SU-DHL-6 (cell line): Measurements from ENCODE around the gene WT1.

Source experiments
- EZH2phosphoT487 ChIP-seq: fragments of 200-600 bp; sonication (generic), shearing (Covaris generic); conservative IDR thresholded peaks from 2 replicates; pipeline ENCODE4 v1.6.1; 2018; ENCODE audit warnings: mild to moderate bottlenecking, antibody characterized with exemption, low read length, moderate library complexity, mixed read lengths
- TF ChIP-seq, protein P1 (sequence below): fragments of 200-600 bp; sonication (generic); IDR thresholded peaks from one replicate; pipeline ENCODE4 v1.5.1; 2017; ENCODE audit warnings: antibody characterized with exemption, mild to moderate bottlenecking, low read length, moderate library complexity; ENCODE audit not compliant: insufficient read depth, poor library complexity, severe bottlenecking

DNA sequence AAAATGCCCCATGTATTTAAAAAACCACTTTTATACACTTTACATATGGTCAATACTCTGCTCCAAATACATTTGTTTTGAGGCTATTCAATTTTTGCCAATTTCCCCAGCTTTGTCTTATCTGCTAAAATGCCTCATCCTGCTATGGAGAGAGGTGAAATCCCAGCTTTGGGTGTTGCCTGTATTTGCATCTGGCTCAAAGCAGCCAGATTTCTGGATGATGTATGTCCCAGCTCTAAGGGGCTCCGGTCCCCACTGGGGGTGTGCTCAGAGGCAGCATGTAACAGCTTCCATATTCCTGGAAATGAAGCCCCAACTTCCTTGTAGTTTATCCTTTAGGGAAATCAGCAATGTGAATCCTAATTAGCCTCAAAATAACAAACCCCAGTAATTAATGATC, 59.5 kb downstream of the WT1 start:
- TF ChIP-seq, protein P1, sequence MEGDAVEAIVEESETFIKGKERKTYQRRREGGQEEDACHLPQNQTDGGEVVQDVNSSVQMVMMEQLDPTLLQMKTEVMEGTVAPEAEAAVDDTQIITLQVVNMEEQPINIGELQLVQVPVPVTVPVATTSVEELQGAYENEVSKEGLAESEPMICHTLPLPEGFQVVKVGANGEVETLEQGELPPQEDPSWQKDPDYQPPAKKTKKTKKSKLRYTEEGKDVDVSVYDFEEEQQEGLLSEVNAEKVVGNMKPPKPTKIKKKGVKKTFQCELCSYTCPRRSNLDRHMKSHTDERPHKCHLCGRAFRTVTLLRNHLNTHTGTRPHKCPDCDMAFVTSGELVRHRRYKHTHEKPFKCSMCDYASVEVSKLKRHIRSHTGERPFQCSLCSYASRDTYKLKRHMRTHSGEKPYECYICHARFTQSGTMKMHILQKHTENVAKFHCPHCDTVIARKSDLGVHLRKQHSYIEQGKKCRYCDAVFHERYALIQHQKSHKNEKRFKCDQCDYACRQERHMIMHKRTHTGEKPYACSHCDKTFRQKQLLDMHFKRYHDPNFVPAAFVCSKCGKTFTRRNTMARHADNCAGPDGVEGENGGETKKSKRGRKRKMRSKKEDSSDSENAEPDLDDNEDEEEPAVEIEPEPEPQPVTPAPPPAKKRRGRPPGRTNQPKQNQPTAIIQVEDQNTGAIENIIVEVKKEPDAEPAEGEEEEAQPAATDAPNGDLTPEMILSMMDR, result no peak
- no peak for TF ChIP-seq EZH2phosphoT487
